HPDE6-E6E7 (cell line): Measurements from ENCODE around the gene DPYSL3.

Experiments
- DNase-seq: peaks from one replicate; pipeline ENCODE4 v3.0.0; 2011; ENCODE audit warnings: missing footprints; ENCODE audit errors: extremely low spot score

Gene DPYSL3

DNA sequence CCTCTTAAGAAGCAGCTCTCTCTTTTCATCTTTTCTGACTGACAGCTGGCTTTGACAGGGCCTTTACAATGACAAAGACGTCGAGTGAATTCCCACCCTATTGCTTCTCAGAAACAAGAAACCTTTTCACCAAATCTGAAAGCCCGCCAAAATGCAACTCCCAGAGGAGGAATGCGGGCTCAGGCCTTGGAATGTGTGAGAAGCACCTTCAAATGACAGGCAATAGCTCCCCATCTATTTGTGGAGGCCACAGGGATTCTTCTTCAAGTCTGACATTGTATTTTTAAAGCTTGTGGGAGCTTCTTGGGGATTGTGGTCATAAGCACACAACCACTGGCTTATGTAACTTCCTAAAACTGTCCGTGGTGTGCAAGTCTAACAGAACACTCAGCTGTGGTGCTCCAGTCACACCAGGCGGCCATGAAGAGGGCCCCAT, 72.7 kb downstream of the DPYSL3 start:
- no peak for DNase-seq

DNA sequence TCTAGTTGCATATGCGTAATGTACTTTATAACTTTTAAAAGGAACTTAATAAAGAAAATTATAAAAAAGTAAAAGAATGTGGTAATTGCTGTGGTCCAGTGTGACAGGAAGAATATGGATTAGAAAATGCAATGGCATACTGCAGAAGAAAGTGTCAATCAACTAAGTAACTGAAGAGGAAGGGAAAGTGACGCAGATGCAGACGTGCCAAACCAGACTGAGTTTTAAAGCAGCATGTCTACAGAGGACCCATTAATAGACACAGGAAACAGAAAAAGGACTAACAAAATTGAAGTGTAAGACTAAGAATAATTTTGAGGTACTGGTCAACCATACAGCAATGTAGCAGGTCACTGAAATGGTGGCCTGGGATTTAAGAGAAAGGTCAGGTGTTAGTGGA, 73.3 kb downstream of the DPYSL3 start:
- DNase-seq = no peak

DNA sequence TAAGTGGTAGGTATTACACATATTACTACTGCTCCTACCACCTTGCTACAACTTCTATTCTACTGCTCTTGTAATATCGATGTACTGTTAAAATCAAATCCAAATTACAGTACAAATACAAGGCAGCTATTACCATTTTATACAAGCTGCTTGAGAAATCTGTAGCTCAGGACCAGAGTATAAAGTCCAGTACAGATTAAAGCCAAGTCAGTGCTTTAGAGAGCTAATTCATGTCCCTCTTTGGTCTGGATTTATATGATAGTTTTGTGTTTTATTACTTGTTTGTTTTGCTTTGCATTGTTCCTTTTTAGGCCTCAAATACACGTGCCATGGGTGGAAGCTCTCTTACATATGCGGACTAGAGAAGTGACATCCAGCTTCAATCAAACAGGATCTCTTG, 75.8 kb downstream of the DPYSL3 start:
- no peak for DNase-seq

DNA sequence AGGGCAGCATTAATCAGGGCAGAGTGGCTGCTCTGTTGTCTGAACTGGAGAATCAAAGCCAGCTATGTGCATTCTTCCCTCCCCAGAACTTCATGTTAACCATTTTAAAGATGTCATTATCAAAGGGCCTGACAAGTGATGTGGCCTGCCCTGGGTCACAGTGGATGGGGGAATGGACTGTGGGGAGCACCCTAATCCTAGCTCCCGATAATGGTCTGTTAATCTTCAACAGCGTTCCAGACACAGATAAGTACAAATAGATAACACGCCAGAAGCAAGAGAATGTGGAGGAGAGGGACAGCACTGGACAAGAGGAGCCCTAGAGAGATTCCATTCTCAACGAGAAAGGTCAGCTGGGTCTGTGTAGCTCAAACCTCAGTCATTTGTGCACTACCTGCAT, 77.5 kb downstream of the DPYSL3 start:
- DNase-seq = no peak

DNA sequence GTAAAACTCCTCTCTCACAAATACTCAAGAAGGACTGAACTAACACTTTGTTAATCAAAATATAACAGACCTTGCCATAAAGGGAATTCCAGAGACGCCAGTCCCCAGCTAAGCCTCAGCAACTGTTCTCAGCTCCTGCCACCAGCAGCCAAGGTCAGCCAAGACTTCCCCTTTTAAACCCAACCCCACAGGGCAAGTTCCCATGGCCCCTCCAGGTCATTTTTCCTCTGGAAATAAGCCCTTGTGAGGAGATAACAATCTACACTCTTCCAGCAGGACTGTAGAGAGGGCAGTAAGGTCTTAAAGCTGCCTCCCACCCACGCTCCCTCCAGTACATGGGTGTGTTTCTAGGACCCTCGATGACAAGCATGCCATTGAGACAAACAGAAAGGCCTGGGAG, 78.3 kb downstream of the DPYSL3 start:
- no peak for DNase-seq

DNA sequence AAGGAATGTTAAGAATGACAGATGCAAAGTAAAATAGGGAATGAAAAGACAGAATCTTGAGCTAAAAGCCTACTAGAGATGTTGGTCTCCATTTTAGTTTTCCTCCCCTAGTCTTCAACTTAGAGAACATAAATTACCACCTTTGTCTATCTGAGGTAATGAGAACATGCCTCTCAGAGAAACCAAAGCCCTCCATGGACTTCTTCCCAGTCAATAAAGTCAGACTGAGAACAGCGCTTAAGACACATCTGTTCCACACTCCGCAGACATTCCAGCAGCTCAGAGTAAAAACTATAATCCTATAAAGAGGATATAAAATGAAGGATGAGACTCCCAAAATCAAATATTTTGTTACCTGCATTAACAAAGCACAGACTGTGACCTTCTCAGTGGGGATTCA, 79.2 kb downstream of the DPYSL3 start:
- DNase-seq = no peak

DNA sequence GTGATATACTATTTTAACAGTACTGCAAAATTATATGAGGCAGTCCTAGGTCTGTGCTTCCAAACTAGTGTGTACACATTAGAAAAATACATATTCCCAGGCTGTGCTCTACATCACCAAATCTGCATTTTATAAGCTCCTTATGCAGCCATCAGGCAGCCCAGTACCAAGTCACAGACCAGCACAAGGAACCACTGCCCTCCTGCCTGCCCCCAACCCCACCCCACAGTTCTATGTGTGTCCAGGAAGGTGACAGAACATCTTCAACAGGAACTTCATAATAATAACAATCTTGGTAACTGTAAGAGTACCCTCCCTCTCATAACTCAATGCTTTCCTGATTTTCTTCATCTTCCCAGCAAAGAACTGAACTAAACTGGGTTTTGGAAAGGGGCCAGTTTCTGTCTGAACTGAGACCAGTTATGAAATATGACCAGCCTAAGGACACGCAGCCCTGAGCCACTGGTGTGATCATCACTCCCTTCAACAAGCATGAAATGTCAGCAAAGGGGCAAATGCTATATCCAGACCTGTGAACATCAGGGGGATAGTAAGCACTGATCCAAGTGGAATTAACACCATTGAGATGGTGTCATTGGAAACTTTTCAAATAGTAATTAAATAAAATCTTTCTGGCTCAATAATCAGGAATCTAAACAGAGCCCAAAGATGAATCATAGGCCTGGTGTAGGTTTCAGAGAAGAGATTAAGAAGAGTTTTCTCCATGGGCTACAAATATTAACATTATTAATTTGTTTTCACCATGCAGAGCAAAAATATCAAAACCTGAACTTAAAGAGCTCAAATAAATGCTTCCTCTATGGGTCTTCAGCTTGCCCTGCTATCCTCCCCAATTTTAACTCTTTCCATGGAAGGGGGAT, 82.1 kb downstream of the DPYSL3 start:
- no peak for DNase-seq

DNA sequence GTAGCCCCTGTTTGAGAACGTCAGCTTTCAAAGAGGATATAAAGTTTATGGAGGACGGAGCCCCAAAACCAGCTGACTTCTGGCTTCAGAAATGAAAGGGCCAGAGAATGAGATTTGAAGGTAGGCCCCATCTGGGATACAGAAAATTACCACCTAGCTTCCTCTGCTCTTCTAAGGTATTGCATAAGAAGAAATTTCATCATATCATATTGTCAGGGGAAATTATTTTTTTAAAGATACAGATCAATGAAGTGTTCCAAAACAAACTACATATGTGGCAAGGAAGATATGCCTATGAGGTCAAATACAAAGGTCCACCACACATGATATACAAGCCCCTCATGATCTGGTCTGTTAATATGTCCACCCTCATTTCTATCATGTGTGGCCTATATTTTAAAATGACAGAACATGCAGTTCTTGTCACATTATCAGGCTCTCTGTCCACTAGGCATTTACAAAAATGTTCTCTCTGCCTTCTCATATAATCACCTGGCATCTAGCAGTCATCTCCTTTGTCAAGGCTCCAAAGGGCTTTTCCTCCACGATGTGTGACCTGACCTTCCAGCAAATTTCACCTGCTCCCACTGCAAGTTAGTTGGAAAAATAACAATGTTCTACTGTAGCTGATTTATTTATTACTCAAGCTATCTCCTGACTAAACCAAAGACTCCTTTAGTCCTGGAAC, 83.1 kb downstream of the DPYSL3 start:
- no peak for DNase-seq

DNA sequence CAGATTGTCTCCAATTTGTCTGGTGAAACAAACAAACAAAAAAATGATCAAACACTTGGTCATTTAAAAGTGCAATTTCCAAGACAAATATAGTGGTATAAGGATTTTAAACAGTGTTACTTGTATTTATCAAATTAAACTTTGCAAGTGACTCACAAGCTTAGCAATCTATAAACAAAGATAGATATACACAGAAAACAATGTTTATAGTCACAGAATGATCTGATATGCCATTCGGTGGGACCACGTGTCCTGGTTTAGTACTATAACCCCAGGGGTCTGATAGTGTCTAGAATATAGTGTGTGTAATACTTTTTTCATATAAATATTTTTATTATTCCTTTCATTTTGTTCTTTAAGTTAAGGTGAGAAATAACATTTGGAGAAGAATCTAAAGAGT, 91.3 kb downstream of the DPYSL3 start:
- DNase-seq = no peak

DNA sequence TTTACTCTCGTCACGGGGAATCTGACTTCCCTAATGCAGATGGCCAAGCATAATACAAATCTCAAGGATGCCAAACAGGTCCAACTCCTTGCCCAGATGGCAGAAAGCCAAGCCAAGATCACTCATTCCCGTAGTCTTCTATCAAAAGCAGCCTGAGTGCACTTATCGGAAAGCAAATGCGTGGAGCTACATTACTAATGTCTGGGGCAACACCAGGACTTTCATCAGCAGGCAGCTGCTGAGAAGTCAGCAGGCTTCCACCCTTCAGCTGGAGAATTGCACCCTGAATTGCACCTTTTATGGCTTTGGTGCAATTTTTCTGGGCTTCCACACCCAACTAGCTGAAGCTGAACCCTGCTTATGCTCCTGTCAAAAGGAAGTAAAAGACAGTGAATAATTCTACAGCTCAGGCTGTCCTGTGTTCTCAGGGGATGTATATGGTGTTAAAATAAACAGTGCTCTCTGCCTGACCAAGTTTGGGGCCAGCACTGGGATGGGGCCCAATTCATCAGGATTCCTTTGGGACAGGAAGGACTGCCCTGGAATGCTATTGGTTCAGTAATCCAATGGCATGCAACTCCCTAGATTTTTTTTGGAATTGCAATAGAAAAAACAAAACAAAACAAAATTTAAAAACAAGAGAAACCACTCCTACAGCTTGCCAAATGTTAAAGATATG, 92.6 kb downstream of the DPYSL3 start:
- DNase-seq = no peak

DNA sequence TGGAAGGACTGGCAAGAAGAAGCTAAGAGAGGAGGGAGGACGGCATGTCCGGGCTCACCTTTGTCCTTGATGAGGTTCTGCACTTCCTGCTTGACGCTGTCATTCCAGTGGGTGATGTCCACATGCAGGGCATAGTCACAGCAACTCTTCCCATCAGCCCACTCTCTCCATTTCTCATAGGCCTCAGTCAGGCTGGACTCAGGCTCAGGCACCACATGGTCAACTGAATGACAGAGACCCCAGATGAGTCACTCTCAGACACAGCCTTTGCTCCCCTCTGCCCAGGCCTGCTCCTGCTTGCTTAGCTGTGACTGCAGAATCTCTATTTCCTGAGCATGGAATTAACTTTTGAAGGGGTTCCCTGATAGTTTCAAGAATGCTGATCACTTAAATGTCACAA, 94.2 kb downstream of the DPYSL3 start:
- DNase-seq = no peak

DNA sequence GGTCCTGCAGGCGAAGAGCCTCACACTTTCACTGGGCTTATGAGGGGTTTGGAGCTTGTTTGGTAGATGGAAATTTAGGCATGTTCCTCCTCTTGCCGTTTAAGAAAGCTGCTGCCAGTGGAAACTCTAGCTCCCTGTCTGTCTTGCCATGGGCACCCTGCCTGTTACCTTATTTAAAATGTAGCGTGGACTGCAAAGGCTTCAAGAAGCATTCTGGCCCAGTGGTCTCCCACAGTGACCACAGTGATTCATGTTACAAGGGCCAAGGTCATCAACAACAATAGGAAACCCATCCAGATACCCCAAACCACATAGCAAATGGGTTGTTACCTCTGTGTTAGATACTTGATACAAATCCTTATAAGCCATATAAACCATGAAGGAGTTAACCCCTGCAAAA, 96.6 kb downstream of the DPYSL3 start:
- DNase-seq = no peak

DNA sequence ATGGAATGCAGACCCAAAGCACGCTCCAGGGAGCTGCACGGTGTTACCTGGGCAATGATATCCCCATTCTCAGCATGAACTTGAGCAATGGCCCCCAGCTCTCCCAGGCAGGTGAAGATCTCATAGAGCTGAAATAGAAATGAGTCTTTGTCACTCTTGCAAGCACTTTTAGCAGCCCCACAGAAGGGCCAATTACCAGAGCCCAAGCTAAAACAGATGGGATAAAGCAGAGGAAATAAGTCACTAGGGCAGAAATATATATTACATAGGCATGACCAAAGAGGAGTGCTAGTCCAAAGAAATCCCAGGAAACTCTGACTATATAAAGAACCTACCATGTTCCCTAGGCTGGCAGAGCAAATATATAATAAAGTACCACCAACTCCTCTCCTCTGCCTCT, 97.3 kb downstream of the DPYSL3 start:
- no peak for DNase-seq

DNA sequence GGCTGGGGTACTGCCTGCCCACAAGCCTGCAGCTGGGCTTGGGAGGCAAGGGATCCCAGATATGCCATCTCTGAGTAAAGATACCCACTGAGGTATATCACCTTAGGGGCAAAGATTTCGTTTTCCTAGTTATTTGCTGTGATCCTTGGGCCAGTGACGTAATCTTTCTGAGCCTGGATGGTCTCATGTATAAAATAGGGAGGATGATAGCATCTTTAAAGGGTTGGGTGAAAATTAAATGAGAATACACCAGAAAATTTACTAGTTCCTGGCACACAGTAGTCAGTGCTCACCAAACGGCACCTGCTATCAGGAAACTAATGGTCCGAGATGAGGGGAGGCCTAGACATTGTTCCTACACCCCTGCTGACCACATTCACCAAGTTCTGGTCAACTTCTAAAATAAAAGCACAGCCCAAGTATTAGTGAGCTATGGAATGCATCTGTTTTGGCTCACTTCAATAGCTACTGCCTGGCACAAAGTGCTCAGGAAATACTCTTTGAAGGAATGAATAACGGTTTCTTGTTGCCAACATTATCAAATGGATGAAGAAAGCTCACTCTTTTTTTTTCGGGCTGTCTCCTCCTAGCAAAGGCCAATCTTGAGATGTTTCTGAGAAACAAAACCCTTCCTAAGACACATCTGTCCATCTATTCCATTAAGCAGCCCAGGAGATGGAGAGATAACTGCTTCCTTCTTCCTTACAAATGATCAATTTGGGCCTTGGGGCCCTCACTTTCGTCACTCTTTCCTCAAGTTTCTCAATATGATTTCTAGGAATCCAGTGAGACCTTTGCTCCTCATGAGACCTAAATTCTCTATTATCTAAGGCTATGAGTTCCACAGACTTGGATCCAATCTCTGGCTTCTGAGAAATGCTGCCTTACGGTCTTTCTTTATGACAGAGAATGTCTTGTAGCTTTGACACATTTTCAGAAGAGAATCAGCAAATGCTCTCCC, 98.2 kb downstream of the DPYSL3 start:
- DNase-seq = no peak

DNA sequence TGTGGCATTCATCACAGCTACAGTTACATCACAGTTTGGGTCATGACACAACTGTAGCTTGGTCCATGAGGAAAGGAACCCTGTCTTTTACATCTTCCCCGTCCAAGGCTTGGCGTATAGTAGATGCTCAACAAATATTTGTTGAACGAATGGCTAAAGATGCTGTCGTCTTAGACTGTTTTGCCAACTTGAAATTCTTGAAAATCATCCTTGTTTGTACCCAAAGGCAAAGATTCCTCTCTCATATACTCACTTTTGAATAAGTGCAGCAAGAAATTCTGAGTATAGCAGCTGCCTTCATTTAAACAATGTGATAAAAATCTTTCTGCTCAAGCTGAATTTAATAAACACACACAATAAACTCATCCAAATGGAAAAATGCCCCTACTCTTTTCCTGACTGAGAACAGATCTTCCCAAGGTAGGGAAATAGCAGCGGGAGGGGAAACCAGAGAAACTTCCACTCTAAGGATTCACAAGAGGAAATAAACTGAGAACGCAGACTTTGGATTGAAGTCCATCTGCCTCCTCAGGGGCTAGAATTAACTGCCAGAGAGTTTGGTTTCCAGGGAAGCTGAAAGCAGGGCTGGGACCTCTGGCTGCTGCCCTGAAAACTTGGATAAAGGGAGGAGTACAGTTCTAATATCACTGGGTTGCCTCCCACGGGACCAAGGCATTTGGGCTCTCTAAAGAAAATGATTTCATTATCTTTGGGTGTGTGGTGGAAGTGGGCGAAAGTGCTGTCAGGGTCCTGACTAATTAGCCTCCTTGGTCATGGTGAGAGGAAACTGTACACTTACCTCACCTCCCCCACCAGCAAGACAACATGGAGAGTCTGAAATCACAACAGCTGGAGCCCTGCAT, 99.1 kb downstream of the DPYSL3 start:
- no peak for DNase-seq

DNA sequence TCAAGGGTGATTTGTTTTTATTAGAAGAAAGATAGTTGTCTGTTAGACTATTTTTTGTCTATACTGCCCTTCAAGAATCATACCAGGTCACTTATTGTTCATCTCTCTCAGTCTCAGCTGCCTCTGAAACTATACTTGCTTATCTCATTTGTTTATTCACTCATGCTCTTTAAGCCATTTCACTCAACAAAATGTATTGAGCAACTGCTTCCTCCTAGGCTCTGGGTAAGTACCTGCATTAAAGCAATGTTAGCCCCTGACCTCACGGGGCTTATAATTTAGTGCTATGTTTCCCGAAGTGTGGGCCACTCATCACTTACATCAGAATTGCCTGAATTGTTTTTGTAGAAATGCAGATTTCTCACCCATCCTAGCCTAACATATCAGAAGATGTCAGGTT, 100.9 kb downstream of the DPYSL3 start:
- no peak for DNase-seq

DNA sequence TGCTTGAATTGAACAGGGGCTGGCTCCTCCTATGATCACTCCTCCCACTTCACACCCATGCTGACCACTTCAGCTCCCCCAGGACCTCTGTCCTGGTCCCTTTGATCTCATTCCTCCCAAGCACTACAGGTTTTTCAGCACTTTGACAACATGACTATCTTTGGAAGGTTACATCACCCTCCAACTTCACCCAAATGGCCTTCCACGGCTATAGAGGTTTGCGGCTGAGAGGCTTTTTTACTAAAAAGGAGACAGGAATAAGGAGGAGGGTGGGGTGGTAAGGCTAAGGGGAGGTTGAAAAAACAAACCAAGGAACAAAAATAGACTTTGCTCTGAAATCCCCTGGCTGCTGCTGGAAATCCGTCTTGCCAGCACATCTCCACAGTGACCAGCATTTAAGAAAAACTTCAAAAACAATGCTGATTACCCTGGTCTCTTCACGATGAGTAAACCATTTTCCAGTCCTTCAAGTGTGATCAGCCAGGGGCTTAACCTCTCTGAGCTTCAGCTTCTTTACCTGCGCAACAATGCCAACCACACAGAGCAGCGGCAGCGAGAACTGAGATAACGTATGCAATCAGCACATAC, 102.7 kb downstream of the DPYSL3 start:
- DNase-seq = no peak

DNA sequence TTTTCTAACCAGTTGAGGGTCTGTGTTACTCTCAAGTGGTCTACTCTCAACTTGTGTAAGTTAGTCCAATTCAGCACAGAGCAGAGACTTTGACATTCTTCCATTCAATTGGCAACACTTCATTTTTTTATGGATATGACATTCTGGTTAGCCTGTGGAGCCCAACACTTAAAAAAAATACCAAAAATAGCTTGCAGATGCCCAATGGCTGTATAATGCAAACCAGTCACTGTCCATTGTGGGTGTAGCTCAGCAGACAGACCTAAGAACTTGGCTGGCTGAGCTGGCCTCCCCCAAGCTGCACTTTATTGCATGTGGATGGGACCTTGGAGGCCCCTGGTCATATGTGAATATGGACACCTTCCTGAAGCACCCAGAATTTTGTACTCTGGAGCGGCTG, 103.2 kb downstream of the DPYSL3 start:
- no peak for DNase-seq

DNA sequence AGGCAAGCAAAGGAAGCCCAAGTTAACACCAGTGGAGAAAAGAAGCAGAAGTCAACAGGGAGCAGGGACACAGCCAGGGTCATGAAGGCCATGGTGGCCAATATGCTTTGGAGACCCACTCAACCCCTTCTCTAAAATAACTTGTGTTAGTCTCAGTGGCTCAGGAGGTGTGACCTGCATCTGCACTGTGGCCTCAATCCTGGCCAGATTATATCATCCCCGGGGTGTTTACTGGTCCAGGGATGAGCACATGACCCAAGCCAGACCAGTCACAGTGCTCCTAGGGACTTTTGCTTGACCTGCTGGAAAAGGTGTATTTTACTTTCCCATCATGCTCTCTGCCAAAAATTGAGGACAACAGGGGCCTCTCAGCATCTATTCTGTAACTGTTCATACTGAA, 105.2 kb downstream of the DPYSL3 start:
- DNase-seq = no peak
